ENCODE results near the gene RFC2. TPM values are rescaled to one million over a fixed set of nuclear protein-coding genes. Genes with fewer than 3 reads are reported as not detected.
"Not testable (repeated sequence)": the region's sequence is repeated elsewhere in the genome, so short reads cannot be mapped to it uniquely, and the experiment has no call there.

RFC2 gene
- total RNA-seq, 4 donors from 2014 or later, result 4.9 to 31.4 (median 19.2) TPM

DNA sequence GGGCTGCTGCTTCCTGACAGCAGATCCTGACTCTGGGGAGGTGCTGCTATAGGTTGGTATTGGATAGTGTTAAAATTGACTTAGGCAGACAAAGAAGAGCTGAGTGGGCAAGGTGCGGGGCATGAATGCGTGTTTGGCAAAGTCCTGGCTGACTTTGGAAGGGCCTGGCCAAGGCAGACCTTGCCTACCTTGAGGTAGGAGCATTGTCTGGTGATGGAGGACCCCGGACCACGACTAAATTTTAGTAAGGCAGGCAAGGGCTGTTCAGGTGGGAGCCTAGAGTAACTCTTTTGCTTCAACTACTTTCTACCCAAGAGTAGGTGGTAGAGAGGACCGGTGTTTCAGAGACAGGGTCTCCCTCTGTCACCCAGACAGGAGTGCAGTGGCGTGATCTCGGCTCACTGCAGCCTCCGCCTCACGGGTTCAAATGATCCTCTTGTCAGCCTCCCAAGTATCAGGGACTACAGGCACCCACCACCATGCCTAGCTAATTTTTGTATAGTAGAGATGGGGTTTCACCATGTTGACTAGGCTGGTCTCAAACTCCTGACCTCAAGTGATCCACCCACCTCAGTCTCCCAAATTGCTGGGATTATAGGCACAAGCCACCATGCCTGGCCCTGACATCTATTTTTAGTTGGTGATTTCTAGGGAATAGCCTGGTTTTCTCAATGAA, 56.6 kb downstream of the RFC2 start:
- no peak for TF ChIP-seq POLR2A (IDR thresholded peaks at IDR 0.05)
- TF ChIP-seq, protein P1, sequence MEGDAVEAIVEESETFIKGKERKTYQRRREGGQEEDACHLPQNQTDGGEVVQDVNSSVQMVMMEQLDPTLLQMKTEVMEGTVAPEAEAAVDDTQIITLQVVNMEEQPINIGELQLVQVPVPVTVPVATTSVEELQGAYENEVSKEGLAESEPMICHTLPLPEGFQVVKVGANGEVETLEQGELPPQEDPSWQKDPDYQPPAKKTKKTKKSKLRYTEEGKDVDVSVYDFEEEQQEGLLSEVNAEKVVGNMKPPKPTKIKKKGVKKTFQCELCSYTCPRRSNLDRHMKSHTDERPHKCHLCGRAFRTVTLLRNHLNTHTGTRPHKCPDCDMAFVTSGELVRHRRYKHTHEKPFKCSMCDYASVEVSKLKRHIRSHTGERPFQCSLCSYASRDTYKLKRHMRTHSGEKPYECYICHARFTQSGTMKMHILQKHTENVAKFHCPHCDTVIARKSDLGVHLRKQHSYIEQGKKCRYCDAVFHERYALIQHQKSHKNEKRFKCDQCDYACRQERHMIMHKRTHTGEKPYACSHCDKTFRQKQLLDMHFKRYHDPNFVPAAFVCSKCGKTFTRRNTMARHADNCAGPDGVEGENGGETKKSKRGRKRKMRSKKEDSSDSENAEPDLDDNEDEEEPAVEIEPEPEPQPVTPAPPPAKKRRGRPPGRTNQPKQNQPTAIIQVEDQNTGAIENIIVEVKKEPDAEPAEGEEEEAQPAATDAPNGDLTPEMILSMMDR (IDR thresholded peaks at IDR 0.05), result no peak
- no peak for DNase-seq
- intact Hi-C loops (cut with DNase I; ENCODE audit: low total_unique reads), result no loop called here
- Histone ChIP-seq H3K27ac (no peak overlapping the region), H3K27me3 (no peaks in the 10 kb centered on the region), H3K4me1 (no peaks in the 10 kb centered on the region), H3K4me3 (no peak overlapping the region), H3K9me3 (no peaks in the 10 kb centered on the region), H3K36me3 (no peaks in the 10 kb centered on the region)

DNA sequence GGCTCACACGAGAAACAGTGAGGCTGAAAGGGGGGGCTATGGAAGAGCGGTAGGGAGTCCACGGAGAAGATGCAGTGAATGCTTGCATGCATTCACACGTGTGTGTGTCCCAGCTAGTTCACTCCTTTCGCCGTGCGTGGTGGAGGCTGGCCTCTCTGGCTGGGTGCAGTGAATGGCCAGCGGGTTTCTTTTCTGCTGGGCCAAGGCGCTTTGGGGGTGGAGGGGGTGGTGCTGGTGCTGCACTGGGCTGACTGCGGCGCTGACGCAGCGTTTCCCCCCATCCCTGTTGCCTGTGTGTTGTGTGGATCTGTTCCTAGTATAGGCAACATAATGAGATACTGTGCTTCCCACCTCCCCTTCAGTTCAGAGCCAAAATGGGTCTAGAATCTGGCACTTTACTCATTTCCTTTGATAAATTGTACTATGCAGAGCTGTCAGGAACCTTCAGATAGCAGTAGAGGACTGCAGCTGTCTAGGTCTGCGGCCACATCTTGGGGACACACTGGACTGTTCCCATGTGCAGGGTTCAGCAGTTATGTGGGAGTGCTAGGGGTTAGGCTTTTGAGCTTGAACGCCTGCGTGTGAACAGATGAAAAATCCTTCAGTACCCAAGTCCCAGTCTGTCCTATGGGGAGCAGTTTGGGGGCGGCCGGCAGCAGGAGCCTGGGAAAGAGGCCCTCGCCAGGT, 58.1 kb downstream of the RFC2 start:
- DNase-seq; H3K4me1 ChIP-seq; H3K9me3 ChIP-seq; H3K36me3 ChIP-seq; intact Hi-C loops (cut with DNase I; ENCODE audit: low total_unique reads); H3K4me3 ChIP-seq; H3K27ac ChIP-seq; H3K27me3 ChIP-seq: not testable (repeated sequence)

DNA sequence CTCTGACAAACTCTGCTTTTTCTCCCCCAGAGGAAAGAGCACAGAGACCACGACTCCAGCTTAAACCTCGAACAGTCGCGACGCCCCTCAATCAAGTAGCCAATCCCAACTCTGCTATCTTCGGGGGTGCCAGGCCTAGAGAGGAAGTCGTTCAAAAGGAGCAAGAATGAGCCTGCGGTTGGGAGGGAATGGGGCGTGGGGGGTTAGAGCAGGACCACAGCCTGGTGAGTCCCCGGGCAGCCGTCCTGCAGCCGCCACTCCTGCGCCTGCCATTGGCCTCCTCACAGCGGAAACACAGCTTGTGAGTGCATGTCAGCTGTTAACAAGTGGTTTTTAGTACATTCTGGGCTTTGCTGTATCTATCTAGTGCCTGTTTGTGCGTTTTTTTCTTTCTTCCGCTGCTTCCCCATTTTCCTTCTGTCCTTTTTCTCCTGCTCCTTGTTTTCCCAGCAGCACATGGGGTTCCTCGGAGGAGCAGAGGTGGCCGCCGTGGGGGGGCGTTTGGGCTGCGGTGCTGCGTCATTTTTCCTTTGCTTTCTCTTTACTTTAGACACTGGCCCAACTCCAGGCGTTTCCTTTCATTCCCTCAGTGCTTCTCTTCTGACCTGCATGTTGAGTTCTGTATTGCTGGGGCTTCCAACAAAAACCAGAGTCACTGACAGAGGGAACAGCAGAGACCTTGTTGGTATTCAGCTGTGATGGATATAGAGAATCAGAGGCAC, 58.9 kb downstream of the RFC2 start:
- H3K4me3 ChIP-seq; H3K27me3 ChIP-seq; H3K36me3 ChIP-seq; H3K9me3 ChIP-seq; H3K4me1 ChIP-seq; intact Hi-C loops (cut with DNase I; ENCODE audit: low total_unique reads); DNase-seq; H3K27ac ChIP-seq: not testable (repeated sequence)

DNA sequence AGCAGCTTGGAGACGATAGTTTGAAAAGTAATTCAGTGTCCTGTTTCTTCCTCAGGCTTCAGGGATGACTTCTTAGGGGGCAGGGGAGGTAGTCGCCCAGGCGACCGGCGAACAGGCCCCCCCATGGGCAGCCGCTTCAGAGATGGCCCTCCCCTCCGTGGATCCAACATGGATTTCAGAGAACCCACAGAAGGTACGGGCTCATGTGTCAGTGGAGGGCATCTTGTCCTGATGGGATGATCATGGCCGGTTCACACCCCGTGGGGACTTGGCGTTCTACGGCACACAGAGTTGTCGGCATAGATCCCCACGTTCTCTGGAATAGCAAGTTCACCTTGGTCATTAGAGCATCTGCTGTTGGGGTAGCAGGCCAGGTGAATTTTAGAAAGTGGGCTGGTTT, 59.5 kb downstream of the RFC2 start:
- no peaks in the 10 kb centered on the region for H3K27me3 ChIP-seq
- H3K9me3 ChIP-seq, result no peaks in the 10 kb centered on the region
- no peak overlapping the region for H3K27ac ChIP-seq
- no peak for DNase-seq
- H3K4me3 ChIP-seq, result no peak overlapping the region
- H3K4me1 ChIP-seq, result no peaks in the 10 kb centered on the region
- TF ChIP-seq, protein P1 (IDR thresholded peaks at IDR 0.05), result no peak
- TF ChIP-seq POLR2A (IDR thresholded peaks at IDR 0.05), result no peak
- intact Hi-C loops (cut with DNase I; ENCODE audit: low total_unique reads), result no loop called here
- no peaks in the 10 kb centered on the region for H3K36me3 ChIP-seq

DNA sequence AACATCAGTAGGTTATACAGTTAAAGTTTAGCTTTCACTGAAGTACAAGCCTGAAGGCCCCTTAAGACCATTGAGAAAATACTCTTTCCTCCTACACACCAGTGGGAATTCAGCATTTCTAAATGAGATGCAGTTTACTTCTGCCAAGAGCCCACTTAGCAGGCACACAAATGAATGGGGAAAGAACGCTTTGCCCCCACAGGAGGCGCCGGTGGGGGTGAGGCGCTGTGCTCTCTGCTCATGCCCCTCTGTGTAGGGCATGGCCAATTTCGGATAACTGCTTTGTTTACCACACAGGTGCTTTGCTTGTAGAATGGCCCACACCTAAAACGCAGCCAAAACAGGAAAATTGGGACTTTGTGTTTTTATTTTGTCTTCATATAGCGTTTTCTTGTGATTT, 60.3 kb downstream of the RFC2 start:
- no peak for TF ChIP-seq POLR2A (IDR thresholded peaks at IDR 0.05)
- TF ChIP-seq, protein P1 (IDR thresholded peaks at IDR 0.05), result no peak
- Histone ChIP-seq H3K9me3 (no peaks in the 10 kb centered on the region), H3K4me3 (no peak overlapping the region), H3K36me3 (no peaks in the 10 kb centered on the region), H3K27ac (no peak overlapping the region), H3K27me3 (no peaks in the 10 kb centered on the region), H3K4me1 (no peaks in the 10 kb centered on the region)
- intact Hi-C loops (cut with DNase I; ENCODE audit: low total_unique reads), result no loop called here
- no peak for DNase-seq

DNA sequence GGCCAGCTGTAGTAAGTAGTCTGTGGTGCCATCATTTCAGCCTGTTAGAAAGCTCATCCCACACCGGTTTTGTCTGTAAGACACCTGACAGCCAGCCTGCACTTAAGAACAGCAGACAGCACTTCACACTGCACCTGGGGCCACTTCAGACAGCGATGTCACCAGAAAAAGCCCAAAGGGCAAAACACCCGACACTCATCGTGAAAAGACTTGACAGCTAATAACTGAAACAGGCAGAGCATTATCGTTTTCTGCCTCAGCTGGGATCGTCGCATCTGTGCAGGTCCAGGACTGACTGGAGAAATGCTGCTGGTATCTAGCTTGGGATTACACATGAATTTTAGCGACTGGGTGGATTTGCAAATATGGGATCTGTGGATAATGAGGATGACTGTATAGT, 61.1 kb downstream of the RFC2 start:
- no peaks in the 10 kb centered on the region for H3K9me3 ChIP-seq
- H3K4me1 ChIP-seq, result no peaks in the 10 kb centered on the region
- H3K4me3 ChIP-seq, result no peak overlapping the region
- TF ChIP-seq POLR2A (IDR thresholded peaks at IDR 0.05), result no peak
- TF ChIP-seq, protein P1 (IDR thresholded peaks at IDR 0.05), result no peak
- H3K36me3 ChIP-seq, result no peaks in the 10 kb centered on the region
- DNase-seq, result no peak
- intact Hi-C loops (cut with DNase I; ENCODE audit: low total_unique reads), result no loop called here
- no peak overlapping the region for H3K27ac ChIP-seq
- no peaks in the 10 kb centered on the region for H3K27me3 ChIP-seq
